Liver (tissue), 9 donors: Measurements from ENCODE around the gene C5orf34. TPM values are rescaled to one million over a fixed set of nuclear protein-coding genes. Genes with fewer than 3 reads are reported as not detected.

ENCODE experiments used
- DNase-seq: peaks from one replicate; pipeline ENCODE4 v3.0.0-alpha.2; 2017; ENCODE audit warnings: low spot score
- H3K27ac ChIP-seq, 2 donors: one replicate each; pipeline ENCODE4 v1.7.0; 2013; ENCODE audit warnings: inconsistent platforms in 2 of 2, low read length in 2 of 2, control low read depth in 1 of 2, low read depth in 1 of 2, mild to moderate bottlenecking in 1 of 2
- H3K27me3 ChIP-seq, 4 donors: one replicate each; pipeline versions ENCODE4 v1.6.1 to v1.7.0; 2013; ENCODE audit warnings: low read length in 3 of 4, inconsistent platforms in 1 of 4, mild to moderate bottlenecking in 1 of 4, moderate library complexity in 1 of 4; ENCODE audit not compliant: control insufficient read depth in 4 of 4, insufficient read depth in 4 of 4
- H3K36me3 ChIP-seq, 4 donors: one replicate each; pipeline versions ENCODE4 v1.6.1 to v1.7.0; 2013; ENCODE audit warnings: low read length in 3 of 4, mild to moderate bottlenecking in 3 of 4, low read depth in 1 of 4, moderate library complexity in 1 of 4; ENCODE audit not compliant: control insufficient read depth in 4 of 4, insufficient read depth in 3 of 4
- H3K4me1 ChIP-seq, 4 donors: one replicate each; pipeline versions ENCODE4 v1.6.1 to v1.7.0; 2013; ENCODE audit warnings: low read length in 3 of 4, mild to moderate bottlenecking in 3 of 4, moderate library complexity in 1 of 4; ENCODE audit not compliant: control insufficient read depth in 4 of 4, insufficient read depth in 4 of 4
- H3K4me3 ChIP-seq, 3 donors: one replicate each; pipeline versions ENCODE4 v1.6.1 to v1.7.0; 2013; ENCODE audit warnings: low read length in 3 of 3, control low read depth in 1 of 3, low read depth in 1 of 3, mild to moderate bottlenecking in 1 of 3
- H3K9ac ChIP-seq, 2 donors: one replicate each; pipeline ENCODE4 v1.7.0; 2013; ENCODE audit warnings: low read length in 2 of 2, mild to moderate bottlenecking in 2 of 2, moderate library complexity in 2 of 2, control low read depth in 1 of 2, low read depth in 1 of 2
- H3K9me3 ChIP-seq, 4 donors: one replicate each; pipeline versions ENCODE4 v1.6.1 to v1.7.0; 2013; ENCODE audit warnings: low read length in 3 of 4; ENCODE audit not compliant: control insufficient read depth in 4 of 4
- ATF3 ChIP-seq: IDR thresholded peaks from 2 replicates; pipeline ENCODE4 v1.6.1; 2016; ENCODE audit warnings: antibody characterized with exemption
- CTCF ChIP-seq: fragments of 150-350 bp; IDR thresholded peaks from 2 replicates; pipeline ENCODE4 v1.5.1; 2017; ENCODE audit warnings: improper control_type of control experiment, low read depth, low read length; ENCODE audit not compliant: missing input control
- EGR1 ChIP-seq, 2 donors: IDR thresholded peaks; 2 replicates each; pipeline ENCODE4 v1.6.1; 2016 to 2018; ENCODE audit warnings: antibody characterized with exemption in 2 of 2, low read depth in 2 of 2
- FOXA1 ChIP-seq: IDR thresholded peaks from 2 replicates; pipeline ENCODE4 v1.6.1; 2016; ENCODE audit warnings: antibody characterized with exemption
- FOXA2 ChIP-seq: IDR thresholded peaks from 2 replicates; pipeline ENCODE4 v1.6.1; 2016; ENCODE audit warnings: antibody characterized with exemption
- GABPA ChIP-seq, 2 donors: IDR thresholded peaks in 1 of 2; conservative IDR thresholded peaks in 1 of 2; 2 replicates each; pipeline ENCODE4 v1.6.1; 2016; ENCODE audit warnings: antibody characterized with exemption in 2 of 2, mild to moderate bottlenecking in 1 of 2, moderate library complexity in 1 of 2
- HNF4A ChIP-seq, 2 donors: conservative IDR thresholded peaks; 2 replicates each; pipeline ENCODE4 v1.6.1; 2016; ENCODE audit warnings: antibody characterized with exemption in 2 of 2, mild to moderate bottlenecking in 2 of 2
- HNF4G ChIP-seq: IDR thresholded peaks from 2 replicates; pipeline ENCODE4 v1.6.1; 2016; ENCODE audit warnings: antibody characterized with exemption
- JUND ChIP-seq, 2 donors: IDR thresholded peaks; 2 replicates each; pipeline ENCODE4 v1.6.1; 2016; ENCODE audit warnings: antibody characterized with exemption in 2 of 2
- MAX ChIP-seq: IDR thresholded peaks from 2 replicates; pipeline ENCODE4 v1.6.1; 2016; ENCODE audit warnings: antibody characterized with exemption
- NR2F2 ChIP-seq: IDR thresholded peaks from 2 replicates; pipeline ENCODE4 v1.6.1; 2016; ENCODE audit warnings: antibody characterized with exemption
- RAD21 ChIP-seq, 2 donors: IDR thresholded peaks; 2 replicates each; pipeline ENCODE4 v1.6.1; 2016; ENCODE audit warnings: antibody characterized with exemption in 2 of 2, mild to moderate bottlenecking in 2 of 2
- RXRA ChIP-seq, 2 donors: IDR thresholded peaks; 2 replicates each; pipeline ENCODE4 v1.6.1; 2017 to 2018; ENCODE audit warnings: antibody characterized with exemption in 2 of 2, mild to moderate bottlenecking in 1 of 2
- SP1 ChIP-seq: IDR thresholded peaks from 2 replicates; pipeline ENCODE4 v1.6.1; 2018; ENCODE audit warnings: antibody characterized with exemption, mild to moderate bottlenecking
- TAF1 ChIP-seq: conservative IDR thresholded peaks from 2 replicates; pipeline ENCODE4 v1.6.1; 2016; ENCODE audit warnings: antibody characterized with exemption, mild to moderate bottlenecking
- YY1 ChIP-seq: IDR thresholded peaks from 2 replicates; pipeline ENCODE4 v1.6.1; 2016; ENCODE audit warnings: antibody characterized with exemption, mild to moderate bottlenecking
- ZBTB33 ChIP-seq: IDR thresholded peaks from 2 replicates; pipeline ENCODE4 v1.6.1; 2016; ENCODE audit warnings: antibody characterized with exemption
- WGBS: extraction: QIAGEN DNeasy Blood & Tissue Kit; methylation state at CpG from one replicate; pipeline ENCODE4 v1.1.7; 2013; 5-methylcytosine and 5-hydroxymethylcytosine counted together
- polyA plus RNA-seq, 2 donors: library from polyadenylated mRNA; stranded (reverse) in 1 of 2; unstranded in 1 of 2; fragments of 200-250 nt in 1 of 2; fragments of >200 nt in 1 of 2; fragmentation: Nextera tagmentation in 1 of 2; extraction: Ambion mirVana in 1 of 2; gene quantifications; one replicate each; pipeline versions ENCODE4 v1.2.1 to v1.2.3, GENCODE V29; 2013 to 2015
- total RNA-seq, 2 donors: library from RNA; depleted of rRNA; stranded (reverse); fragments of >200 nt; gene quantifications; one replicate each; pipeline ENCODE4 v1.2.3, GENCODE V29; 2014
- TF ChIP-seq, protein P1 (sequence below): IDR thresholded peaks from 2 replicates; pipeline ENCODE4 v1.6.1; 2016; ENCODE audit warnings: antibody characterized with exemption, mild to moderate bottlenecking
- donor health status: healthy.
- donor health status: healthy.
- donor health status: healthy.
- donor health status: healthy.
- donor health status: healthy.

The C5orf34 gene
- total and polyA plus RNA-seq, 4 donors: 0.31 to 3.0 (median 0.46) TPM

DNA sequence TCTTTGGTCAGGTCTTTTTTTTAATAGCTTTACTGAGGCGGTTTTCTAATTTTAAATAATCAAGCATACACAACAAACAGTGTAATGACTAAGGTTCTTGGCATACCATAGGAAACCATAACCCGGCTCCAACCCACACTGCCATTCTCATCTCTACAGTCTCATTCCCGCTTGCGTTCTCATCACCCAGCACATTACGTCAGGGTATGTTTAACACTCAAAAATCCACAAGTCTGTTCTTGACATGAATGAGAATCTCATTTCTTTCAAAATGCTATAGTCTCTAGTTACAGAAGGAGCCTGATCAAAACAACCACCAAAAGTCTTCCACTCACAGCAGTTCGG, 505 bp downstream of the C5orf34 start:
- Histone ChIP-seq H3K9ac (peak overlapping the region; percentile 64 to 76), H3K27ac (peak overlapping the region; percentile 56 to 61), H3K9me3 (no peaks in the 10 kb centered on the region), H3K4me1 (peaks cover 2 to 16% (median 8%) of the 10 kb centered on the region in 4 donors), H3K27me3 (no peaks in the 10 kb centered on the region), H3K36me3 (no peaks in the 10 kb centered on the region), H3K4me3 (peak overlapping the region; percentile 36 to 76 (median 62))
- 3% methylated on average over 6 of the region's 6 CpGs for WGBS
- DNase-seq: no peak
- TF ChIP-seq FOXA1 (no peak), MAX (no peak), HNF4G (no peak), TAF1 (no peak), RAD21 (IDR thresholded peaks at IDR 0.05) (no peak), HNF4A (conservative IDR thresholded peaks at IDR 0.05) (no peak), NR2F2 (no peak), FOXA2 (no peak), YY1 (no peak), SP1 (no peak), RXRA (IDR thresholded peaks at IDR 0.05) (no peak), GABPA (IDR thresholded peaks at IDR 0.05 in 1 of 2, conservative IDR thresholded peaks at IDR 0.05 in 1 of 2) (no peak), JUND (IDR thresholded peaks at IDR 0.05) (no peak), CTCF (no peak), ATF3 (no peak), ZBTB33 (no peak), EGR1 (IDR thresholded peaks at IDR 0.05; ENCODE audit: low read depth in 2 of 2) (no peak)
- TF ChIP-seq, protein P1, sequence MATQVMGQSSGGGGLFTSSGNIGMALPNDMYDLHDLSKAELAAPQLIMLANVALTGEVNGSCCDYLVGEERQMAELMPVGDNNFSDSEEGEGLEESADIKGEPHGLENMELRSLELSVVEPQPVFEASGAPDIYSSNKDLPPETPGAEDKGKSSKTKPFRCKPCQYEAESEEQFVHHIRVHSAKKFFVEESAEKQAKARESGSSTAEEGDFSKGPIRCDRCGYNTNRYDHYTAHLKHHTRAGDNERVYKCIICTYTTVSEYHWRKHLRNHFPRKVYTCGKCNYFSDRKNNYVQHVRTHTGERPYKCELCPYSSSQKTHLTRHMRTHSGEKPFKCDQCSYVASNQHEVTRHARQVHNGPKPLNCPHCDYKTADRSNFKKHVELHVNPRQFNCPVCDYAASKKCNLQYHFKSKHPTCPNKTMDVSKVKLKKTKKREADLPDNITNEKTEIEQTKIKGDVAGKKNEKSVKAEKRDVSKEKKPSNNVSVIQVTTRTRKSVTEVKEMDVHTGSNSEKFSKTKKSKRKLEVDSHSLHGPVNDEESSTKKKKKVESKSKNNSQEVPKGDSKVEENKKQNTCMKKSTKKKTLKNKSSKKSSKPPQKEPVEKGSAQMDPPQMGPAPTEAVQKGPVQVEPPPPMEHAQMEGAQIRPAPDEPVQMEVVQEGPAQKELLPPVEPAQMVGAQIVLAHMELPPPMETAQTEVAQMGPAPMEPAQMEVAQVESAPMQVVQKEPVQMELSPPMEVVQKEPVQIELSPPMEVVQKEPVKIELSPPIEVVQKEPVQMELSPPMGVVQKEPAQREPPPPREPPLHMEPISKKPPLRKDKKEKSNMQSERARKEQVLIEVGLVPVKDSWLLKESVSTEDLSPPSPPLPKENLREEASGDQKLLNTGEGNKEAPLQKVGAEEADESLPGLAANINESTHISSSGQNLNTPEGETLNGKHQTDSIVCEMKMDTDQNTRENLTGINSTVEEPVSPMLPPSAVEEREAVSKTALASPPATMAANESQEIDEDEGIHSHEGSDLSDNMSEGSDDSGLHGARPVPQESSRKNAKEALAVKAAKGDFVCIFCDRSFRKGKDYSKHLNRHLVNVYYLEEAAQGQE: no peak
